Activated T-helper 9 cell treated with anti-CD3 and anti-CD28 coated beads, Interleukin-2, amount 50 U/mL, for 16 hours (primary cell): Measurements from ENCODE around the gene CPD.

Experiments used
- DNase-seq: peaks from one replicate; pipeline ENCODE4 v3.0.0-alpha.2; 2020; ENCODE audit warnings: low read depth

Gene CPD

GRCh38 chr17:30513346-30513745, 134.6 kb downstream of the CPD start:
- no peak for DNase-seq

GRCh38 chr17:30514895-30515596, 136.3 kb downstream of the CPD start:
- DNase-seq = no peak

- no peak for DNase-seq
These were observed 139.1 kb downstream of the CPD start for GRCh38 chr17:30517786-30518185.

- DNase-seq = no peak
These were observed 140.4 kb downstream of the CPD start for GRCh38 chr17:30519166-30519565.
